ENCODE measurements around the gene CLCF1.
"Not testable (repeated sequence)": the region's sequence is repeated elsewhere in the genome, so short reads cannot be mapped to it uniquely, and the experiment has no call there.

The CLCF1 gene

GRCh38 chr11:67320011-67320410 is 53.4 kb downstream of the CLCF1 start:
- no peak for DNase-seq

DNA sequence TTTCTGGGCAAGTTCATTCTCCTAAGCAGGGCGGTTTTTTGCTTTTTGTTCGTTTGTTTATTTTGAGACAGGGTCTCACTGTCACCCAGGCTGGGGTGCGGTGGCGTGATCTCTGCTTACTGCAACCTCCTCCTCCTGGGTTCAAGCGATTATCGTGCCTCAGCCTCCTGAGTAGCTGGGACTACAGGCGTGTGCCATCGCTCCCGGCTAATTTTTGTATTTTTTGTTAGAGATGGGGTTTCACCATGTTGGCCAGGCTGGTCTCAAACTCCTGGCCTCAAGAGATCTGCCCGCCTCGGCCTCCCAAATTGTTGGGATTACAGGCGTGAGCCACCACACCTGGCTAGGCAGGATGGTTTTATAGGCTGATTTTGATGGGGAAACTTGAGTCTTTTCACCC is 54.5 kb downstream of the CLCF1 start:
- not testable (repeated sequence) for DNase-seq

DNA sequence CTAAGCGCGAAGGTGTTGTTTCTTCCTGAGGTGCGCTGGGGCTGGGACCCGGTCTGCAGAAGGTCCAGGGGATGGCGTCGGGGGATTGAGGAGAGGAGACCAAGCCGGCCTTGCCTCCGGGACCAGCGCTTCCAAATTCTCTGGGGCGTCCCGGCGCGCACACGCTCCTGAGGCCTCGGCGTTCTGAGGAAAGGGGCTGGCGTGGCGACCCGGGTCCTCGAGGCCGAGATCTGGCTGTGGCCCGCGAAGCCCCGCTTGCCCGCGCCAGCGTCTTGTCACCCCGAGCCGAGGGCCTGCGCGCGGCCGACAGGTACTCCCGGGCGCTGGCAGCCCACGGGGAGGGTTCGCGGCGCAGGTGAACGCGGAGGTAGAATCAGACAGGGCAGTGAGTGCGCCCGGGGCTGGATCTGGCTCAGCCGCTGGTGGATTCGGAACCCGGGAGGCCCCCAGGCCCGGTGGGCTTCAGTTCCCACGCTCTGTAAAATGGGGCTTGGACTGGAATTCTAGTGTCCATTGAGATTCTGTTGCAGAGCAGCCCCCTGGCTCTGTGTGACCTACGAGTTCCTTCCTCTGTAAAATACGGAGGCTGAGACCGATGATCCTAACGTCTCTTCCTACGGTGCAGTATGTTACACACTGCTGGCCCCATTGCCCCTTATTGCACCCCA is 55.4 kb downstream of the CLCF1 start:
- no peak for DNase-seq

- DNase-seq, result peak; percentile 98
These were observed 56.1 kb downstream of the CLCF1 start for GRCh38 chr11:67317205-67317887.

GRCh38 chr11:67316882-67317204 is 56.6 kb downstream of the CLCF1 start:
- no peak for DNase-seq

GRCh38 chr11:67315325-67315909 is 58.0 kb downstream of the CLCF1 start:
- DNase-seq, result no peak

DNA sequence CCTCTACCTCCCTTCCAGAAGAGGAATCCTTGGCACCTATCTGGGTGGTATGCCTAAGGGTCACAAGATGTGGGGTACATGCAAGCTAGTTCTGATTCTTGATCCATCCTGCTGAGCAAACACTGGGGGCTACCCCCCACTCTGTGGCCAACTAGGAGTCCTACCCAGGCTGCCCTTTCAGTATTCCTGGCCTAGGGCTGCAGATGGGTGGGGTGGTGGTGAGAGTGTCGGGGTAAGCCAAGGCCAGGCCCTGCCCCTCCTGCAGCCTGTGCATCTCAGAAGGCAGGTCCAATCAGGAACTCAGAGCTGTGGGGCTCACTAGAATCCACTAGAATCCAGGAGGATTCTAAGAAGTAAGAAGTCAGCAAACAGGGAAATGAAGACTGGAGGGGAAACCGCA is 59.2 kb downstream of the CLCF1 start:
- no peak for DNase-seq
